Erythroblast (primary cell): ENCODE results near the gene RBM48.

Source experiments
- DNase-seq, 2 experiments: peaks; one replicate each; lab custom pipeline; 2025; lab: John Stamatoyannopoulos, UW
- GATA1 ChIP-seq: IDR thresholded peaks from 2 replicates; pipeline ENCODE4 v1.6.1; 2011; ENCODE audit warnings: low read depth, mild to moderate bottlenecking, control low read depth, low read length, moderate library complexity
- POLR2A ChIP-seq: IDR thresholded peaks from 2 replicates; pipeline ENCODE4 v1.6.1; 2011; ENCODE audit warnings: mild to moderate bottlenecking, low read length

RBM48 gene

DNA sequence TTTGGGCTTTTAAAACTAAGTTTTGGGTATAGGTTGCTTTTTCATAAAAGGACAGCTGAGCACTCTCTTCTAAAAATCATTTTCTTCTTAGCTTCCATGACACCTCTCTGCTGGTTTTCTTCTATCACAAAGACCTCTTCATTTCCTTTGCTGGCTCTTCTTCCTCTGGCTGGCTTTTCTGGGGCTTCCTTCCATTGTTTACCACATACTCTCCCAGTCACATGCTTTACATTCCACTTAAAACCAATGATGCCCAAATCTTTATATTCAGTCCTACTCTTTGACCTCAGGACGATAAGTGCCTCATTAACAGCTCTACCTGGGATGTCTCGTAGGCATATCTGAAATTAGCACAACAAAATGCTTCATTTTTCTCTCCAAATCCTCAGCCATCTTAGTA lies 34.8 kb downstream of the RBM48 start:
- DNase-seq = no peak
- TF ChIP-seq GATA1 (no peak), POLR2A (no peak)

DNA sequence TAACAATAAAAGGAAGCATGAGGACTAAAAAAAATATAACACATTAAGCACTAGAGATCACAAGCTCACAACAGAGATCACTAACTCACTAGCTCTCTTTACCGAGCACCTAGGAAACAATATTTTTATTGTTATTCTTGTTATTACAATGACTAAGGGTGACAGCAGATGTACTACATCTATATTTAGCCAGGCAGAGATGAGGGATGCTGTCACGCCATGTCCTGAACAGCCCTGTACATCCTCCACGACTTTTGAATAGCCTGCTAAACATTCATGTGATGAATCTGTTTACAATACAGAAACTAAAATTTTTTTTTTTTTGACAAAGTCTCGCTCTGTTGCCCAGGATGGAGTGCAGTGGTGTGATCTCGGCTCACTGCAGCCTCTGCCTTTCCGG lies 38.9 kb downstream of the RBM48 start:
- TF ChIP-seq POLR2A (no peak), GATA1 (no peak)
- no peak for DNase-seq

DNA sequence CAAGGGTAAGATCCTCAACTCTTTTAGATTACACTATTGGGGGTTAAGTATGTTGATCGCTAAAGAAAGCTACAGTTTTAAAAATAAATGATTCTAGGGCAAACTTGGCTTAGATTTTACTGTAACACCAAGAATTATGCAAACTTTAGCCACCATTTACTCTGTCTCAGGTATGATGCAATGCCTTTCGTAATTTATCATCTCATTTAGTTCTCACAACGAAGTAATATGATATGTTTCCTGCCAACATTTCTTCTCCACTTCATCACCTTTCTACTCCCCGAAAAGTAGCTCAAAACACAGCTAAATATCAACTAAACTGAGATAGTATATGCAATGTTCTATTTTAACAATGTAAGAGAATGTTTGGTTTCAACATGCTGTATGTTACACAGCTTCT lies 40.5 kb downstream of the RBM48 start:
- TF ChIP-seq POLR2A = no peak
- no peak for TF ChIP-seq GATA1
- DNase-seq = no peak

DNA sequence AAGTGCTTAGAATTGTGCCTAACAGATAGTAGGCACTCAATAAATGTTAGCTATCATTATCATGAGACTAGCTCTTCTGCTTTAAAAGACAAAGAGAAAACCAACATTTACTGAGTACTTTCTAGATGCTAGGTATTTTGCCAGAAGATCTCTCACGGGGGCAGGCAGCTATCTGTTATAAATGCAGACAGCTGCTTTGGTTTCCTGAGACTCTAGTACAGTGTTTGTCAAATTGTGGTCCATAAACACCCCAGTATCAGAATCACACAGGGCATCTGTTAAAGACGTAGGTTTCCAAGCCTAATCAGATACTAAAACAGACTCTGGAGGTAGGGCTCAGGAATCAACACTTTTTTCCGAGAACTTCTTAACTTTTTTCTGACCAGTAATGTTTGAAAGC lies 47.7 kb downstream of the RBM48 start:
- DNase-seq = no peak
- no peak for TF ChIP-seq POLR2A
- no peak for TF ChIP-seq GATA1

DNA sequence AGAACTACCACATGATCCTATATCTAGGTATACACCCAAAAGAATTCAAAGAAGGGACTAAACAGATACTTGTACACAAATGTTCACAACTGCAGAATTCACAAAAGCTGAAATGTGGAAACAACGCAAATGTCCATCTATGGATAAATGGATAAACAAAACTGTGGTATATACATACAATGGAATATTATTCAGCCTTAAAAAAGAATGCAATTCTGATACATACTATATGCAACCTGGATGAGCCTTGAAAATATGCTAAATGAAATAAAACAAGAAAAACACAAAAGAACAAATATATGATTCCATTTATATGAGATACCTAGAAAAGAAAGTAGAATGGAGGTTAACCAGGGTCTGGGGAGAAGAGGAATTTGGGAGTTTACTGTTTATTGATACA lies 54.4 kb downstream of the RBM48 start:
- DNase-seq = no peak
- TF ChIP-seq GATA1 (no peak), POLR2A (no peak)

DNA sequence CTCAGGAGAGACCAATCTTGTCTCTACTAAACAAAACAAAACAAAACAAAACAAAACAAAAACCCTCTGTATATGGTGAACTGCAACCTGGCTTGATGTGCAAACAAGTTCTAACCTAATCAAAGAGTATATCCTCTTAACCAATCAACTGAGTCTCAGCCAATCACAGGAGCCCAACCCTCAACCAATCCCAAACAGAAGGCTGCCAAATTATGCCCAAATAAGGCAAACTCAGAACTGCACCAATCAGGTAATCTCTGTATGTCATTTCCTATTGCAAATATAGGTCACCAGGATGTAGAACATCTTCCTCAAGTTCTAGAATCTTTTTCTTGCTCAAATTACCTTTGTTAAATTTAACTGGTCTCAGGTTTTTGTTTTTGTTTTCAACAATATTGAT lies 56.4 kb downstream of the RBM48 start:
- peak; percentile 56 to 58 for DNase-seq
- TF ChIP-seq POLR2A (no peak), GATA1 (no peak)

DNA sequence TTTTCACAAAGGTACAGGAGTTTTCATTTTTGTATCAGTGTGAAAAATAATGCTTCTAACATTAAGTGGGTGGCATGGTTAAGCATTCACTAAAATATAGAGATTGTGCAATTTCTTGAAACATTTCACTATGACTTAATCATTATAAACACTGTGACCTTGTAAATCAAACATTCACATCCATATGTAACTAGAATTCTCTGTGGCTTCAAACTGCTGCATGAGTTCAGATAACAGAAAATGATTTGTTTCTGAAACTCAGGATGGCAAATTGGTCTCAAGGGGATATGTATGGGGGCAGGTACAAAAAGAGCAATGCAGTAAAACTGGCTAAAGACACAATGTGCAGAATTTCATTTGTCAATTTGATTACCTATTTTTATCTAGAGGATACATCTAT lies 57.8 kb downstream of the RBM48 start:
- TF ChIP-seq POLR2A = no peak
- TF ChIP-seq GATA1 = no peak
- peak; percentile 64 for DNase-seq

DNA sequence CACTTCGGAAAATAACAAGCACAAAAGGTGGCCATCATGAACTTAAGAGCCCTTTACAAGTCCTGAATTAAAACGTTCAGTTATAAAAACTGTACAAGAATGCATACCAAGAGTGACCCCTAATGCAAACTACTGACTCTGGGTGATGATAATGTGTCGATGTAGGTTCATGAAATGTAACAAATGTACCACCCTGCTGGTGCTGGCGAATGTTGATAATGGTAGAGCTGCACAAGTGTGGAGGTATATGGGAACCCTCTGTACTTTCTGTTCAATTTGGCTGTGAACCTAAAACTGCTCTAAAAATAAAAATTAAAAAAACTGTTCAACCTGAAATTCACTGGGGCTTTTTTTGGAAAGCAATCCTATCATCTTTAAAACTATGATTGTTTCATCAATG lies 58.2 kb downstream of the RBM48 start:
- DNase-seq = peak in 1 of 2 experiments; percentile 43
- no peak for TF ChIP-seq POLR2A
- no peak for TF ChIP-seq GATA1
